ENCODE measurements around the gene RNF223. TPM values are rescaled to one million over a fixed set of nuclear protein-coding genes. Genes with fewer than 3 reads are reported as not detected.

The RNF223 gene
- total RNA-seq, 1 experiment from 2014 or later, result 6.3 TPM

- H3K79me2 ChIP-seq (ENCODE audit: insufficient read depth, low read length), result no peaks in the 10 kb centered on the region
- CTCF ChIA-PET, result no interaction called here
- H3K9ac ChIP-seq (ENCODE audit: low read length), result no peak overlapping the region
- TF ChIP-seq CEBPB (IDR thresholded peaks at IDR 0.05; ENCODE audit: low read depth), result no peak
- TF ChIP-seq ZBTB33 (IDR thresholded peaks at IDR 0.05; ENCODE audit: extremely low read depth, insufficient replicate concordance, low read length), result no peak
- TF ChIP-seq SP1 (IDR thresholded peaks at IDR 0.05; ENCODE audit: low read depth), result no peak
- no peak for TF ChIP-seq FOSL1 (IDR thresholded peaks at IDR 0.05; ENCODE audit: low read depth)
- no peaks in the 10 kb centered on the region for H3K36me3 ChIP-seq (ENCODE audit: control insufficient read depth in 1 of 2, insufficient read depth in 2 of 2, low read length in 2 of 2)
- H3K27me3 ChIP-seq (ENCODE audit: insufficient read depth, low read length), result no peaks in the 10 kb centered on the region
- no peak overlapping the region for H3K4me3 ChIP-seq (replicated peaks in 1 of 2; ENCODE audit: low read depth in 1 of 2, low read length in 2 of 2)
- ATAC-seq, result peak; percentile 64
- intact Hi-C loops (cut with micrococcal nuclease), result no loop called here
- H3K9me3 ChIP-seq (ENCODE audit: control insufficient read depth in 1 of 2, insufficient read depth in 1 of 2, low read depth in 1 of 2, low read length in 2 of 2), result no peaks in the 10 kb centered on the region
- no peaks in the 10 kb centered on the region for H3K9me2 ChIP-seq (ENCODE audit: insufficient read depth)
- POLR2A ChIA-PET, result no interaction called here
- H2AFZ ChIP-seq (ENCODE audit: low read depth, low read length, poor library complexity, severe bottlenecking), result no peak overlapping the region
- DNase-seq (ENCODE audit: low read depth, low spot score), result no peak
- H3K4me1 ChIP-seq (ENCODE audit: control insufficient read depth in 1 of 2, insufficient read depth in 2 of 2, low read length in 2 of 2), result no peaks in the 10 kb centered on the region; a peak in 1 of 4 replicates
- H3K27ac ChIP-seq (ENCODE audit: low read depth, low read length), result no peak overlapping the region
- RAD21 ChIA-PET (ENCODE audit: low non-redundant PET in 1 of 2, low total read pairs in 2 of 2, uncharacterized antibody in 2 of 2, unreplicated experiment in 2 of 2), result no interaction called here
- no TSS peak for BruUV-seq (replicated peaks)
- H3K4me2 ChIP-seq (ENCODE audit: low read length), result no peak overlapping the region
- no peaks in the 10 kb centered on the region for H4K20me1 ChIP-seq (ENCODE audit: insufficient read depth)
Measured at GRCh38 chr1:1091344-1092148, 17.4 kb upstream of the RNF223 start.
